ENCODE results near the gene MYCL.

Gene MYCL

GRCh38 chr1:39849203-39849602 is 52.5 kb downstream of the MYCL start:
- POLR2A ChIA-PET = no interaction called here
- TF ChIP-seq ZNF629 (tag by site-specific recombination; IDR thresholded peaks at IDR 0.05) = peak; percentile 46
- no peak for TF ChIP-seq ZSCAN5A (tag by site-specific recombination; IDR thresholded peaks at IDR 0.05)
- TF ChIP-seq ZBTB17 (tag by site-specific recombination; IDR thresholded peaks at IDR 0.05) = peak; percentile 34; the same call in 1 of the 2 replicates
- peak; percentile 94 for TF ChIP-seq ATF2 (tag by site-specific recombination; IDR thresholded peaks at IDR 0.05; ENCODE audit: low read depth)
- TF ChIP-seq ZNF37A (tag by site-specific recombination; IDR thresholded peaks at IDR 0.05) = peak; percentile 10; the same call in 1 of the 2 replicates
- TF ChIP-seq ZNF660 (tag by site-specific recombination; IDR thresholded peaks at IDR 0.05) = no peak
- no peak for TF ChIP-seq ZNF280C (tag by site-specific recombination; IDR thresholded peaks at IDR 0.05)
- Histone ChIP-seq H3K36me3 (ENCODE audit: control insufficient read depth in 2 of 2, insufficient read depth in 1 of 2, low read length in 2 of 2) (peaks cover 5 to 58% of the 10 kb centered on the region in 2 experiments), H3K4me1 (ENCODE audit: control insufficient read depth, insufficient read depth, low read length) (peaks cover 35% of the 10 kb centered on the region), H3K27ac (ENCODE audit: extremely low read depth, low read depth, low read length) (no peak overlapping the region), H3K9me3 (ENCODE audit: control insufficient read depth, insufficient read depth, low read depth, low read length) (no peaks in the 10 kb centered on the region), H3K4me3 (ENCODE audit: low read depth, low read length) (no peak overlapping the region)
- CTCF ChIA-PET = interaction anchor here (0.6 to 1.5 kb wide), 6 partner anchors 11 to 125 kb away, joined by 3 to 4 read pairs (median 4); no protein-coding TSS in a partner anchor

- TF ChIP-seq REPIN1 (tag by site-specific recombination; IDR thresholded peaks at IDR 0.05; ENCODE audit: low read depth) (no peak), ZNF639 (tag by site-specific recombination; IDR thresholded peaks at IDR 0.05) (no peak), ZNF354C (tag by site-specific recombination; IDR thresholded peaks at IDR 0.05; ENCODE audit: borderline replicate concordance, low read depth) (no peak), YY2 (tag by site-specific recombination; IDR thresholded peaks at IDR 0.05) (no peak), ZNF518A (tag by site-specific recombination; conservative IDR thresholded peaks at IDR 0.05; ENCODE audit: low read depth) (no peak)
- Histone ChIP-seq H3K36me3 (ENCODE audit: control insufficient read depth in 2 of 2, insufficient read depth in 1 of 2, low read length in 2 of 2) (peaks cover 14 to 64% of the 10 kb centered on the region in 2 experiments), H3K9me3 (ENCODE audit: control insufficient read depth, insufficient read depth, low read depth, low read length) (no peaks in the 10 kb centered on the region), H3K4me3 (ENCODE audit: low read depth, low read length) (no peak overlapping the region), H3K27ac (ENCODE audit: extremely low read depth, low read depth, low read length) (no peak overlapping the region), H3K4me1 (ENCODE audit: control insufficient read depth, insufficient read depth, low read length) (peaks cover 34% of the 10 kb centered on the region)
- ChIA-PET POLR2A (no interaction called here), CTCF (interaction anchor here (1.5 to 4.7 kb wide), 2 partner anchors 30 to 126 kb away, joined by 4 to 34 read pairs; no protein-coding TSS in a partner anchor)
Observed at GRCh38 chr1:39847940-39848339, 53.8 kb downstream of the MYCL start.

All from HEK293 (cell line).